HepG2 (cell line): ENCODE results near the gene AMHR2. TPM values are rescaled to one million over a fixed set of nuclear protein-coding genes. Genes with fewer than 3 reads are reported as not detected.

Experiments used
- ATAC-seq: fragments of 200-7000 bp; cut with Tn5 transposase; 3 replicates; pipeline ENCODE4 v1.9.1; 2020; ENCODE audit warnings: mild to moderate bottlenecking, moderate library complexity
- BruUV-seq: library from RNA; stranded (reverse); fragments of 400-500 nt; replicated peaks from 2 replicates; lab custom pipeline; 2021; lab: Mats Ljungman, UMichigan
- CTCF ChIA-PET: fragments of 300-600 bp; formaldehyde crosslinking; extraction: SDS; loops from one replicate; lab custom pipeline; 2021; ENCODE audit warnings: low total read pairs, inconsistent platforms, low intra/inter-chr PET ratio; lab: Yijun Ruan, JAX
- POLR2A ChIA-PET: fragments of 350-600 bp; sonication (Branson Sonifier 250); formaldehyde crosslinking; loops from one replicate; lab custom pipeline; 2020; ENCODE audit warnings: antibody characterized with exemption, inconsistent platforms; lab: Yijun Ruan, JAX
- DNase-seq: peaks from one replicate; pipeline ENCODE4 v3.0.0-alpha.2; 2015; ENCODE audit warnings: low spot score
- FAIRE-seq: peaks from 3 replicates; lab custom pipeline; 2011; peaks lifted over from hg19 to GRCh38; lab: Jason Lieb, UNC
- H2AFZ ChIP-seq: one replicate; pipeline ENCODE4 v1.6.1; 2011; ENCODE audit warnings: low read length, inconsistent platforms
- H3K27ac ChIP-seq: fragments of 300-600 bp; 3 replicates; pipeline ENCODE4 v1.8.0; 2011; ENCODE audit warnings: mixed run types, mild to moderate bottlenecking, mixed read lengths, low read length, inconsistent platforms; ENCODE audit not compliant: insufficient read depth; ENCODE audit errors: extremely low read length
- H3K27me3 ChIP-seq, 2 experiments: fragments of 200-600 bp in 1 of 2; 2 replicates in 1 of 2; 3 replicates in 1 of 2; pipeline versions ENCODE4 v1.6.0 to v1.8.0; 2011; ENCODE audit warnings: low read length in 2 of 2, mild to moderate bottlenecking in 2 of 2, moderate library complexity in 2 of 2, inconsistent platforms in 1 of 2; ENCODE audit not compliant: insufficient read depth in 2 of 2, control insufficient read depth in 1 of 2
- H3K36me3 ChIP-seq, 2 experiments: fragments of 200-600 bp in 1 of 2; replicated peaks in 1 of 2; 2 replicates in 1 of 2; 3 replicates in 1 of 2; pipeline versions ENCODE4 v1.5.1 to v1.8.0; 2011; ENCODE audit warnings: low read length in 2 of 2, inconsistent platforms in 1 of 2; ENCODE audit not compliant: insufficient read depth in 2 of 2, control insufficient read depth in 1 of 2
- H3K4me1 ChIP-seq: 2 replicates; pipeline ENCODE4 v1.5.1; 2012; ENCODE audit warnings: low read length, inconsistent platforms; ENCODE audit not compliant: insufficient read depth
- H3K4me2 ChIP-seq: 2 replicates; pipeline ENCODE4 v1.6.0; 2011; ENCODE audit warnings: low read depth, low read length, inconsistent platforms
- H3K4me3 ChIP-seq, 3 experiments: fragments of 200-600 bp in 1 of 3; sonication (generic), shearing (Covaris generic) in 1 of 3; replicated peaks in 1 of 3; 2 replicates each; pipeline ENCODE4 v1.5.1; 2011 to 2016; ENCODE audit warnings: low read length in 3 of 3, inconsistent platforms in 2 of 3, low read depth in 2 of 3, mild to moderate bottlenecking in 2 of 3, control low read depth in 1 of 3, mixed read lengths in 1 of 3; ENCODE audit not compliant: insufficient read depth in 1 of 3
- H3K79me2 ChIP-seq: one replicate; pipeline ENCODE4 v1.6.1; 2011; ENCODE audit warnings: low read length, inconsistent platforms; ENCODE audit not compliant: insufficient read depth
- H3K9ac ChIP-seq: 2 replicates; pipeline ENCODE4 v1.6.0; 2011; ENCODE audit warnings: mild to moderate bottlenecking, low read depth, low read length, inconsistent platforms; ENCODE audit not compliant: insufficient read depth
- H3K9me3 ChIP-seq: 2 replicates; pipeline ENCODE4 v1.5.1; 2012; ENCODE audit warnings: mild to moderate bottlenecking, low read length
- H4K20me1 ChIP-seq: 2 replicates; pipeline ENCODE4 v1.6.0; 2011; ENCODE audit warnings: inconsistent platforms, mild to moderate bottlenecking, low read length, moderate library complexity; ENCODE audit not compliant: insufficient read depth
- MBD4 ChIP-seq: IDR thresholded peaks from 2 replicates; pipeline ENCODE4 v1.6.1; 2012; ENCODE audit warnings: low read length, inconsistent platforms, borderline replicate concordance
- MTA3 ChIP-seq: sonication (generic); formaldehyde crosslinking; IDR thresholded peaks from 2 replicates; pipeline ENCODE4 v1.4.0; 2020; ENCODE audit warnings: missing genetic modification reagents
- MZF1 ChIP-seq: sonication (generic); formaldehyde crosslinking; IDR thresholded peaks from 2 replicates; pipeline ENCODE4 v1.8.1; 2023; ENCODE audit warnings: mild to moderate bottlenecking, missing genetic modification reagents, borderline replicate concordance
- PAF1 ChIP-seq: IDR thresholded peaks from 2 replicates; pipeline ENCODE4 v1.6.1; 2016; ENCODE audit warnings: missing genetic modification reagents, missing compliant biosample characterization
- PAWR ChIP-seq: sonication (generic); formaldehyde crosslinking; IDR thresholded peaks from 2 replicates; pipeline ENCODE4 v1.4.0; 2020; ENCODE audit warnings: missing genetic modification reagents, mild to moderate bottlenecking, borderline replicate concordance
- POLR2A ChIP-seq, 2 experiments: IDR thresholded peaks; 2 replicates each; pipeline ENCODE4 v1.6.1; 2011; ENCODE audit warnings: low read depth in 2 of 2, low read length in 2 of 2, mild to moderate bottlenecking in 1 of 2, moderate library complexity in 1 of 2; ENCODE audit not compliant: insufficient read depth in 1 of 2
- POLR2AphosphoS2 ChIP-seq: IDR thresholded peaks from 2 replicates; pipeline ENCODE4 v1.6.1; 2011; ENCODE audit warnings: low read depth, low read length, improper control_type of control experiment
- POLR2AphosphoS5 ChIP-seq: IDR thresholded peaks from 2 replicates; pipeline ENCODE4 v1.6.1; 2012; ENCODE audit warnings: low read depth, low read length
- RBM22 ChIP-seq: fragments of 200-400 bp; formaldehyde crosslinking; optimal IDR thresholded peaks from 2 replicates; pipeline ENCODE3; 2017; ENCODE audit warnings: mild to moderate bottlenecking, low read length, moderate library complexity
- SYNCRIP ChIP-seq: fragments of 200-400 bp; formaldehyde crosslinking; IDR thresholded peaks from 2 replicates; pipeline ENCODE4 v1.6.1; 2018; ENCODE audit warnings: mild to moderate bottlenecking, low read depth, low read length; ENCODE audit not compliant: insufficient read depth
- ZFP1 ChIP-seq: IDR thresholded peaks from 2 replicates; pipeline ENCODE4 v1.6.1; 2016
- ZFP90 ChIP-seq: sonication (generic); formaldehyde crosslinking; IDR thresholded peaks from 2 replicates; pipeline ENCODE4 v1.8.0; 2022; ENCODE audit warnings: missing genetic modification reagents, mild to moderate bottlenecking, inconsistent platforms, borderline replicate concordance
- ZNF24 ChIP-seq: fragments of 450-650 bp; IDR thresholded peaks from 2 replicates; pipeline ENCODE4 v1.6.1; 2017; ENCODE audit warnings: antibody characterized with exemption, mild to moderate bottlenecking
- ZNF678 ChIP-seq: sonication (generic); formaldehyde crosslinking; IDR thresholded peaks from 2 replicates; pipeline ENCODE4 v1.4.0; 2020; ENCODE audit warnings: mild to moderate bottlenecking, missing genetic modification reagents
- ZNF780A ChIP-seq: sonication (generic); formaldehyde crosslinking; IDR thresholded peaks from 2 replicates; pipeline ENCODE4 v1.8.0; 2022; ENCODE audit warnings: mild to moderate bottlenecking, missing genetic modification reagents, moderate library complexity
- WGBS: methylation state at CpG from one replicate; pipeline ENCODE4 v1.1.6; 2017; ENCODE audit warnings: low lambda C conversion rate; 5-methylcytosine and 5-hydroxymethylcytosine counted together
- in situ Hi-C: cut with HindIII; loops from 2 replicates; pipeline ENCODE4 v1.10.0; 2017; ENCODE audit warnings: low pct_unique_long_range_greater_than_20kb; ENCODE audit not compliant: extremely low pct_ligation_motif_present
- intact Hi-C: fragments of 100-400 bp; cut with micrococcal nuclease; formaldehyde crosslinking; loops from one replicate; pipeline ENCODE4 v1.10.0; 2022; ENCODE audit not compliant: unreplicated experiment
- polyA plus RNA-seq, 8 experiments: library from polyadenylated mRNA; depleted of rRNA in 3 of 8; stranded (reverse) in 7 of 8; unstranded in 1 of 8; fragments of >200 nt; fragmentation: Illumina TruSeq in 4 of 8; extraction: Trizol in 4 of 8; gene quantifications; 2 replicates each; pipeline versions ENCODE4 v1.2.1 to v1.2.3, GENCODE V29; 2011 to 2016; ENCODE audit warnings: low read depth in 4 of 8, missing spikeins in 1 of 8, mixed read lengths in 1 of 8; ENCODE audit not compliant: insufficient read depth in 1 of 8
- total RNA-seq, 5 experiments: library from RNA; depleted of rRNA; stranded (reverse); fragments of >200 nt; fragmentation: Illumina TruSeq; extraction: Trizol; gene quantifications; 2 replicates each; pipeline ENCODE4 v1.2.3, GENCODE V29; 2016; ENCODE audit warnings: low read depth in 1 of 5
- TF ChIP-seq, protein P1 (sequence below): IDR thresholded peaks from 2 replicates; pipeline ENCODE4 v1.6.1; 2016; ENCODE audit warnings: control low read depth

The AMHR2 gene
- total and polyA plus RNA-seq, 2 of the 13 experiments (the other 11 are each of a cell fraction or from before 2014, with no cell fraction given): 0.24 to 0.58 TPM

DNA sequence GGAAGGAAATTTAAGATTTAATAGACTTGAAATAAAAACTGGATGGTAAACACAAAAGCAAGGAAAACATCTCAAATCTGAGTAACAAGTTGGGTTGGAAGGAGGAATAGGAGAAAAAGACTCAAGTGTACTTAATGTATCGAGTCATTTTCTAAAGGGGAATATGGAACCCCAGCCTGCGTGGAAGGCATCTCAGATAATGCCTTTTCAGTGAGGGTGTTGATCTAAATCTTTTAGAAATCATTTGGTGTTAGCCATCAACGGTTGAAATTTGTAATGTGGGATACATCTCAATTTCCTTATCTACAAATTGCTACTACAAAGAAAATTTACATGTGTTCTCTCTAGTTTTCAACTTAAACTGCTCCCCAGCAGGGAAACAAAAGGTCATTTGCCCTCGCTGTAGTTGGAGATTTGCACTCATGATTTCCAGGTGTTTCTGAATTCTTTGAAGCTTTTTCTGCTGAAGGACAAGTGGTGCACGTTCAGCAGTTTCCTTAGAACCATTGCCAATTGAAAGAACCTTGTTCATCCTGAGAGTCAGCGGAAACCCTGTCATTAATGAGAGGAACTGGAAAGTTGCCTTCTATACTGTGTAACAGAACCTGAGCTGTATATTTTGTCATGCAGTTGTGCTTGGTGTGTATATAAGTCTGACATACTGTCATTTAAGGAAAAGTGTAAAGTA is 30.4 kb downstream of the AMHR2 start:
- FAIRE-seq (no peak), ATAC-seq (no peak), DNase-seq (no peak)
- peak overlapping the region; percentile 91 for H3K4me2 ChIP-seq
- peaks cover 20 to 52% of the 10 kb centered on the region in 2 experiments for H3K36me3 ChIP-seq
- H4K20me1 ChIP-seq: peaks cover 53% of the 10 kb centered on the region
- ChIA-PET CTCF (no interaction called here), POLR2A (interaction anchor here (1.0 to 2.8 kb wide), 6 partner anchors 8 to 75 kb away, joined by 3 to 9 read pairs (median 6); partner anchors contain the start of genes PRR13, SP1 and TARBP2)
- H3K4me1 ChIP-seq: peaks cover 34% of the 10 kb centered on the region
- intact Hi-C loops (no loop called here), in situ Hi-C loops (no loop called here)
- peaks cover 56% of the 10 kb centered on the region for H3K79me2 ChIP-seq
- 59% methylated on average over 6 of the region's 6 CpGs for WGBS
- BruUV-seq: no TSS peak
- peak; percentile 31; the same call in 1 of the 2 replicates for TF ChIP-seq POLR2AphosphoS5
- TF ChIP-seq POLR2A (IDR thresholded peaks at IDR 0.05; ENCODE audit: insufficient read depth in 1 of 2, low read depth in 2 of 2, low read length in 2 of 2): peak in 1 of 2 experiments; percentile 11; a peak in 1 of 4 replicates
- peak; percentile 46; the same call in 1 of the 2 replicates for TF ChIP-seq MBD4
- TF ChIP-seq POLR2AphosphoS2: peak; percentile 30; the same call in 1 of the 2 replicates
- TF ChIP-seq ZNF678 (CRISPR knock-in tag): no peak
- peak overlapping the region; percentile 29 to 95 (median 77); a peak in 4 of 6 replicates for H3K4me3 ChIP-seq
- peak overlapping the region; percentile 92 for H3K9ac ChIP-seq
- no peaks in the 10 kb centered on the region for H3K27me3 ChIP-seq
- H3K27ac ChIP-seq: no peak overlapping the region
- no peak overlapping the region for H2AFZ ChIP-seq
- no peaks in the 10 kb centered on the region for H3K9me3 ChIP-seq

DNA sequence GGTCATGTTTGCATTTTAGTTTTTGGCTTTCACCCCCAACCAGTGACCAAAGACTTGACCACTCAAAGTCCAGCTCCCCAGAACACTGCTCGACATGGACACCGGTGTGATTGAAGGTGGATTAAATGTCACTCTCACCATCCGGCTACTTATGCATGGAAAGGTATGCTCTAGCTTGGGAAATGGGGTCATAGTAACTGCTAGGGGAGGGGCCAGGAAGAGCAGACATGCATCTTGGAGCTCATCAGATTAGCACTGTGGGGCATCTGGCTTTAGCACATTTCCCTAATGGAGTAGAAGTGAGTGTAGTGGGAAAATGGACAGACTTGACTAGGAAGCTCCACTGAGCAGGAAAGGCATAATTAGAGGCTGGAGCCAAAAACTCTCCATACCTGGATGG is 31.1 kb downstream of the AMHR2 start:
- 0 out of 2 replicates have a peak, but pooled peaks have one; percentile 32 for TF ChIP-seq PAF1
- TF ChIP-seq ZNF780A (CRISPR knock-in tag): no peak
- no peak for TF ChIP-seq MTA3
- TF ChIP-seq ZNF24: no peak
- TF ChIP-seq MZF1 (CRISPR knock-in tag): no peak
- TF ChIP-seq ZFP90: no peak
- TF ChIP-seq PAWR (CRISPR knock-in tag): no peak
- TF ChIP-seq RBM22: peak; percentile 13
- TF ChIP-seq, protein P1, sequence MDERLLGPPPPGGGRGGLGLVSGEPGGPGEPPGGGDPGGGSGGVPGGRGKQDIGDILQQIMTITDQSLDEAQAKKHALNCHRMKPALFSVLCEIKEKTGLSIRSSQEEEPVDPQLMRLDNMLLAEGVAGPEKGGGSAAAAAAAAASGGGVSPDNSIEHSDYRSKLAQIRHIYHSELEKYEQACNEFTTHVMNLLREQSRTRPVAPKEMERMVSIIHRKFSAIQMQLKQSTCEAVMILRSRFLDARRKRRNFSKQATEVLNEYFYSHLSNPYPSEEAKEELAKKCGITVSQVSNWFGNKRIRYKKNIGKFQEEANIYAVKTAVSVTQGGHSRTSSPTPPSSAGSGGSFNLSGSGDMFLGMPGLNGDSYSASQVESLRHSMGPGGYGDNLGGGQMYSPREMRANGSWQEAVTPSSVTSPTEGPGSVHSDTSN (CRISPR knock-in tag): no peak
- no peak for TF ChIP-seq ZFP1 (CRISPR knock-in tag)
- no peak for TF ChIP-seq SYNCRIP
- in situ Hi-C loops: no loop called here

More for the DNA sequence above, 31.1 kb downstream of the AMHR2 start:
- no peak overlapping the region for H3K27ac ChIP-seq
- H3K4me2 ChIP-seq: peak overlapping the region; percentile 91
- intact Hi-C loops: no loop called here
- H3K4me3 ChIP-seq: no peak overlapping the region
- FAIRE-seq (no peak), ATAC-seq (no peak), DNase-seq (no peak)
- H3K79me2 ChIP-seq: peaks cover 62% of the 10 kb centered on the region
- H3K9ac ChIP-seq: no peak overlapping the region
- H3K27me3 ChIP-seq: no peaks in the 10 kb centered on the region
- 81% methylated on average over 3 of the region's 3 CpGs for WGBS
- H2AFZ ChIP-seq: no peak overlapping the region
- H4K20me1 ChIP-seq: peaks cover 56% of the 10 kb centered on the region
- peaks cover 22 to 58% of the 10 kb centered on the region in 2 experiments for H3K36me3 ChIP-seq
- BruUV-seq: no TSS peak
- CTCF ChIA-PET: no interaction called here
- peaks cover 34% of the 10 kb centered on the region for H3K4me1 ChIP-seq
- POLR2A ChIA-PET: interaction anchor here (1.0 to 2.8 kb wide), 6 partner anchors 8 to 75 kb away, joined by 3 to 9 read pairs (median 6); partner anchors contain the start of genes PRR13, SP1 and TARBP2
- no peaks in the 10 kb centered on the region for H3K9me3 ChIP-seq
